K562 (cell line): ENCODE measurements around the gene CKLF. TPM values are rescaled to one million over a fixed set of nuclear protein-coding genes. Genes with fewer than 3 reads are reported as not detected.
A peak's percentile ranks its signal among the peaks of the same experiment; 100 is the strongest.

Source experiments
- CC2D1A ChIP-seq: fragments of 450-650 bp; IDR thresholded peaks from 2 replicates; pipeline ENCODE4 v1.6.1; 2017; ENCODE audit warnings: mild to moderate bottlenecking
- DEAF1 ChIP-seq: fragments of 450-650 bp; formaldehyde crosslinking; IDR thresholded peaks from 2 replicates; pipeline ENCODE4 v1.4.0; 2020; ENCODE audit warnings: mild to moderate bottlenecking, moderate library complexity
- FOXK1 ChIP-seq: sonication (generic); formaldehyde crosslinking; IDR thresholded peaks from 2 replicates; pipeline ENCODE4 v1.8.0; 2022; ENCODE audit warnings: missing genetic modification reagents, mild to moderate bottlenecking, borderline replicate concordance
- HINFP ChIP-seq: fragments of 450-650 bp; conservative IDR thresholded peaks from 2 replicates; pipeline ENCODE4 v1.6.1; 2016; ENCODE audit warnings: missing genetic modification characterization, low read depth, mild to moderate bottlenecking, control low read depth, missing compliant biosample characterization
- HNRNPK ChIP-seq: fragments of 200-400 bp; formaldehyde crosslinking; IDR thresholded peaks from one replicate; pipeline ENCODE4 v1.6.1; 2018; ENCODE audit warnings: mild to moderate bottlenecking, low read depth, low read length; ENCODE audit not compliant: poor library complexity, severe bottlenecking
- ILF3 ChIP-seq: fragments of 450-650 bp; IDR thresholded peaks from 2 replicates; pipeline ENCODE4 v1.6.1; 2018; ENCODE audit warnings: antibody characterized with exemption, mild to moderate bottlenecking, moderate library complexity, borderline replicate concordance
- KAT8 ChIP-seq: fragments of 450-650 bp; IDR thresholded peaks from 2 replicates; pipeline ENCODE4 v1.6.1; 2016; ENCODE audit warnings: low read depth, mild to moderate bottlenecking
- KLF16 ChIP-seq: IDR thresholded peaks from 2 replicates; pipeline ENCODE4 v1.6.1; 2016; ENCODE audit warnings: antibody characterized with exemption
- L3MBTL2 ChIP-seq: fragments of 450-650 bp; IDR thresholded peaks from 2 replicates; pipeline ENCODE4 v1.6.1; 2016; ENCODE audit warnings: mild to moderate bottlenecking, moderate library complexity
- MAFG ChIP-seq: fragments of 450-650 bp; conservative IDR thresholded peaks from 2 replicates; pipeline ENCODE4 v1.6.1; 2016; ENCODE audit warnings: missing genetic modification characterization, missing compliant biosample characterization
- MAZ ChIP-seq, 2 experiments: fragments of 450-650 bp in 1 of 2; sonication (generic) in 1 of 2; formaldehyde crosslinking; IDR thresholded peaks in 1 of 2; conservative IDR thresholded peaks in 1 of 2; 2 replicates each; pipeline versions ENCODE4 v1.4.0 to v1.5.0; 2020; ENCODE audit warnings: mild to moderate bottlenecking in 1 of 2, missing genetic modification reagents in 1 of 2
- MTA2 ChIP-seq: fragments of 450-650 bp; IDR thresholded peaks from 2 replicates; pipeline ENCODE4 v1.6.1; 2016; ENCODE audit warnings: low read depth
- MYC ChIP-seq, 2 experiments: fragments of 250-450 bp in 1 of 2; sonication (Bioruptor Pico) in 1 of 2; IDR thresholded peaks; 2 replicates each; pipeline versions ENCODE4 v1.5.1 to v1.6.1; 2012 to 2021; ENCODE audit warnings: low read depth in 2 of 2, borderline replicate concordance in 1 of 2, improper control_type of control experiment in 1 of 2, low read length in 1 of 2, mild to moderate bottlenecking in 1 of 2, moderate library complexity in 1 of 2
- OTX1 ChIP-seq: fragments of 450-650 bp; formaldehyde crosslinking; IDR thresholded peaks from 2 replicates; pipeline ENCODE4 v1.4.0; 2022; ENCODE audit warnings: mild to moderate bottlenecking
- POLR2AphosphoS5 ChIP-seq: IDR thresholded peaks from 2 replicates; pipeline ENCODE4 v1.6.1; 2011; ENCODE audit warnings: mild to moderate bottlenecking, low read depth, low read length, moderate library complexity; ENCODE audit not compliant: control insufficient read depth, insufficient read depth
- RB1 ChIP-seq: fragments of 450-650 bp; IDR thresholded peaks from 2 replicates; pipeline ENCODE4 v1.6.1; 2017; ENCODE audit warnings: low read depth, mild to moderate bottlenecking
- RCOR1 ChIP-seq, 2 experiments: IDR thresholded peaks; 2 replicates each; pipeline ENCODE4 v1.6.1; 2012; ENCODE audit warnings: low read depth in 2 of 2, low read length in 2 of 2, borderline replicate concordance in 1 of 2, improper control_type of control experiment in 1 of 2
- RFX5 ChIP-seq: IDR thresholded peaks from 2 replicates; pipeline ENCODE4 v1.6.1; 2011; ENCODE audit warnings: low read depth, mild to moderate bottlenecking, improper control_type of control experiment, low read length
- RFX7 ChIP-seq: fragments of 250-450 bp; sonication (Bioruptor Pico); IDR thresholded peaks from 2 replicates; pipeline ENCODE4 v1.5.1; 2021; ENCODE audit warnings: mild to moderate bottlenecking
- RHOXF2B ChIP-seq: fragments of 250-450 bp; sonication (Bioruptor Pico); conservative IDR thresholded peaks from 2 replicates; pipeline ENCODE4 v1.5.1; 2021
- SIN3B ChIP-seq: fragments of 450-650 bp; IDR thresholded peaks from 2 replicates; pipeline ENCODE4 v1.6.1; 2017; ENCODE audit warnings: low read depth, mild to moderate bottlenecking, moderate library complexity
- ZNF121 ChIP-seq: sonication (generic); formaldehyde crosslinking; conservative IDR thresholded peaks from 2 replicates; pipeline ENCODE4 v1.8.0; 2022; ENCODE audit warnings: missing genetic modification reagents
- ZNF785 ChIP-seq: fragments of 250-450 bp; sonication (Bioruptor Pico); IDR thresholded peaks from 2 replicates; pipeline ENCODE4 v1.4.0; 2020; ENCODE audit warnings: mild to moderate bottlenecking
- polyA plus RNA-seq, 8 experiments: library from polyadenylated mRNA; depleted of rRNA in 4 of 8; stranded (reverse) in 5 of 8; unstranded in 3 of 8; fragments of >200 nt; fragmentation: Nextera tagmentation in 2 of 8; fragmentation: Illumina TruSeq in 1 of 8; extraction: Ambion mirVana in 2 of 8; extraction: Trizol in 1 of 8; gene quantifications; 2 replicates each; pipeline versions ENCODE4 v1.2.1 to v1.2.3, GENCODE V29; 2011 to 2014; ENCODE audit warnings: inconsistent platforms in 1 of 8, missing spikeins in 1 of 8
- total RNA-seq, 7 experiments: library from RNA; depleted of rRNA in 6 of 7; stranded (reverse); fragments of >200 nt in 6 of 7; fragmentation: Illumina TruSeq in 2 of 7; extraction: Trizol in 2 of 7; gene quantifications; 2 replicates each; pipeline versions ENCODE4 v1.2.1 to v1.2.3, GENCODE V29; 2011 to 2021; ENCODE audit warnings: low replicate concordance in 1 of 7
- TF ChIP-seq, protein P1 (sequence below): sonication (generic); formaldehyde crosslinking; IDR thresholded peaks from 2 replicates; pipeline ENCODE4 v1.8.0; 2022; ENCODE audit warnings: missing genetic modification reagents, mild to moderate bottlenecking, moderate library complexity, borderline replicate concordance

The CKLF gene
- total and polyA plus RNA-seq, 9 of the 15 experiments (the other 6 are each of a cell fraction or from before 2014, with no cell fraction given) = 84.8 to 322 (median 118) TPM

DNA sequence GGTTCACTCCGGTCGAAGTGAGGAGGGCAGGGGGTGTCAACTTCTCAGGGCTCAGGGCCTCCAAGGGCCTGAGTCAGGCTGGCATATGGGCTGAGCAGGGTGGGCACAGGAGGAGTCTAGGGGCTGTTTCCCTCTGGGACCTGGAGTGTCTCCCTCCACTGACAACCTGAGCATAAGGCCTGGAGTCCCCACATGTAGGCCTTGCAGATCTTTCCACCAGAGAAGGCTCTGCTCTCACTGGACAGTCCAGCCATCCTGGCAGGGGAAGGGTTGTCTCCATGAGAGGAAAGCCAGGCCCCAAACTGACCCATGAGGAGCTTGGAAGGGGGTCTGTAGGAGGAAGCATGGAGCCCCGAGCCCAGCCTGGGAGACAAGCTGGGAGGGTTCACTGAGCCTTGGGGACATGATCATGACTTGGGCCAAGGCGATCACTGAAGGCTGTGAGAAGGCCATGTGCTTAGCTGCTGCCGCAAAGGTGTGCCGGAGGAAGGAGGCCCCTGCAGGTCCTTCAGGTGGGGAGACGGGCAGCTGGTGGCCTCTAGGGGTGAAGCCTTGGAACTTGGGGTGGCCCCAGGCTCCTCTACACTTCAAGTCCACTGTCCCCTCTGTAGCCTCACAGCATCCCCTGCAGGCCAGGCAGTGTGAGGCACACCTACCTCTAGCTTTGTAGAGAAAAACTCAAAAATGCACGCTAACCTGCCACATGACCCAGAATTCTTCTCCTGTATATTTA lies 36.8 kb downstream of the CKLF start (continued):
- TF ChIP-seq CC2D1A = 0 out of 2 replicates have a peak, but pooled peaks have one; percentile 50
- TF ChIP-seq FOXK1 (CRISPR knock-in tag) = no peak
- TF ChIP-seq OTX1 = no peak
- TF ChIP-seq RFX5 = no peak
- TF ChIP-seq HNRNPK = no peak
- TF ChIP-seq, protein P1, sequence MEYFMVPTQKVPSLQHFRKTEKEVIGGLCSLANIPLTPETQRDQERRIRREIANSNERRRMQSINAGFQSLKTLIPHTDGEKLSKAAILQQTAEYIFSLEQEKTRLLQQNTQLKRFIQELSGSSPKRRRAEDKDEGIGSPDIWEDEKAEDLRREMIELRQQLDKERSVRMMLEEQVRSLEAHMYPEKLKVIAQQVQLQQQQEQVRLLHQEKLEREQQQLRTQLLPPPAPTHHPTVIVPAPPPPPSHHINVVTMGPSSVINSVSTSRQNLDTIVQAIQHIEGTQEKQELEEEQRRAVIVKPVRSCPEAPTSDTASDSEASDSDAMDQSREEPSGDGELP = peak; percentile 32; the same call in 1 of the 2 replicates
- TF ChIP-seq MTA2 = no peak
- TF ChIP-seq ZNF121 (CRISPR knock-in tag) = no peak
- TF ChIP-seq SIN3B = no peak
- 0 out of 2 replicates have a peak, but pooled peaks have one; percentile 35 for TF ChIP-seq MYC (IDR thresholded peaks at IDR 0.05; ENCODE audit: low read depth, low read length)
- no peak for TF ChIP-seq MYC (CRISPR knock-in tag; IDR thresholded peaks at IDR 0.05; ENCODE audit: borderline replicate concordance, low read depth)
- peak; percentile 56; the same call in 1 of the 2 replicates for TF ChIP-seq RB1
- no peak for TF ChIP-seq RFX7 (CRISPR knock-in tag)
- peak; percentile 81 for TF ChIP-seq KLF16
- TF ChIP-seq MAZ (CRISPR knock-in tag; conservative IDR thresholded peaks at IDR 0.05 in 1 of 2, IDR thresholded peaks at IDR 0.05 in 1 of 2) = peak in 1 of 2 experiments; percentile 21; a peak in 1 of 4 replicates
- TF ChIP-seq L3MBTL2 = peak; percentile 37; the same call in 1 of the 2 replicates
- no peak for TF ChIP-seq HINFP (tag)
- no peak for TF ChIP-seq ILF3
- TF ChIP-seq MAFG = no peak
- no peak for TF ChIP-seq RHOXF2B
- TF ChIP-seq ZNF785 (CRISPR knock-in tag) = peak; percentile 73; the same call in 1 of the 2 replicates
- 0 out of 4 replicates have a peak, but pooled peaks of 1 of the 2 experiments have one; percentile 34 for TF ChIP-seq RCOR1 (IDR thresholded peaks at IDR 0.05; ENCODE audit: borderline replicate concordance in 1 of 2, low read depth in 2 of 2, low read length in 2 of 2)
- TF ChIP-seq POLR2AphosphoS5 = no peak
- peak; percentile 95 for TF ChIP-seq DEAF1 (CRISPR knock-in tag)
- no peak for TF ChIP-seq KAT8
